Aorta (tissue), 5 donors: ENCODE results near the gene HIGD2A. TPM values are rescaled to one million over a fixed set of nuclear protein-coding genes. Genes with fewer than 3 reads are reported as not detected.

Source experiments
- ATAC-seq: fragments of 200-7000 bp; cut with Tn5 transposase; one replicate; pipeline ENCODE4 v1.9.1; 2022; ENCODE audit warnings: moderate library complexity; ENCODE audit not compliant: low FRiP score
- DNase-seq, 2 donors: peaks; one replicate each; pipeline ENCODE4 v3.0.0-alpha.2; 2020
- H3K27ac ChIP-seq, 2 donors: one replicate each; pipeline ENCODE4 v1.5.1; 2013; ENCODE audit warnings: low read length in 2 of 2, mild to moderate bottlenecking in 2 of 2, moderate library complexity in 2 of 2, control low read depth in 1 of 2, inconsistent platforms in 1 of 2, low read depth in 1 of 2
- H3K27me3 ChIP-seq, 2 donors: one replicate each; pipeline ENCODE4 v1.6.1; 2013; ENCODE audit warnings: control low read depth in 1 of 2, low read length in 1 of 2, mild to moderate bottlenecking in 1 of 2, moderate library complexity in 1 of 2; ENCODE audit not compliant: insufficient read depth in 2 of 2, control insufficient read depth in 1 of 2
- H3K36me3 ChIP-seq, 2 donors: one replicate each; pipeline ENCODE4 v1.6.1; 2013; ENCODE audit warnings: control low read depth in 1 of 2, low read length in 1 of 2, mild to moderate bottlenecking in 1 of 2; ENCODE audit not compliant: insufficient read depth in 2 of 2, control insufficient read depth in 1 of 2
- H3K4me1 ChIP-seq, 2 donors: one replicate each; pipeline ENCODE4 v1.6.1; 2013; ENCODE audit warnings: low read length in 2 of 2, control low read depth in 1 of 2, mild to moderate bottlenecking in 1 of 2, moderate library complexity in 1 of 2; ENCODE audit not compliant: insufficient read depth in 2 of 2, control insufficient read depth in 1 of 2
- H3K4me3 ChIP-seq, 2 donors: one replicate each; pipeline ENCODE4 v1.5.1; 2013; ENCODE audit warnings: low read length in 2 of 2, control low read depth in 1 of 2, mild to moderate bottlenecking in 1 of 2
- H3K9me3 ChIP-seq: one replicate; pipeline ENCODE4 v1.6.1; 2013; ENCODE audit warnings: mild to moderate bottlenecking, low read length; ENCODE audit not compliant: control insufficient read depth
- WGBS, 2 donors: extraction: QIAGEN DNeasy Blood & Tissue Kit; methylation state at CpG; one replicate each; pipeline ENCODE4 v1.1.7; 2013; 5-methylcytosine and 5-hydroxymethylcytosine counted together
- intact Hi-C, 2 donors: fragments of 100-400 bp; cut with DNase I; formaldehyde crosslinking; loops; one replicate each; pipeline versions ENCODE4 v1.14.2 to v1.15.0; 2022
- polyA plus RNA-seq, 2 donors: library from polyadenylated mRNA; stranded (reverse); fragments of 200-250 nt; gene quantifications; one replicate each; pipeline ENCODE4 v1.2.3, GENCODE V29; 2013
- total RNA-seq, 2 donors: library from RNA; stranded (reverse); fragmentation: NEBNext Ultra II Directional; extraction: Animal tissue kit (Norgen Biotek cat#: 25700); gene quantifications; one replicate each; pipeline ENCODE4 v1.2.1, GENCODE V29; 2021
- donor health status: healthy with polysubstance abuse.
- donor health status: Bipolar disorder and iron deficiency.
- donor health status: DM: no; HTN: no; CAD: no.
- donor health status: DM: no; HTN: no; CAD: no.
- donor health status: DM: yes; HTN: yes; CAD: no.

HIGD2A gene
- total and polyA plus RNA-seq, 4 donors, result 46.8 to 75.5 (median 65.1) TPM

DNA sequence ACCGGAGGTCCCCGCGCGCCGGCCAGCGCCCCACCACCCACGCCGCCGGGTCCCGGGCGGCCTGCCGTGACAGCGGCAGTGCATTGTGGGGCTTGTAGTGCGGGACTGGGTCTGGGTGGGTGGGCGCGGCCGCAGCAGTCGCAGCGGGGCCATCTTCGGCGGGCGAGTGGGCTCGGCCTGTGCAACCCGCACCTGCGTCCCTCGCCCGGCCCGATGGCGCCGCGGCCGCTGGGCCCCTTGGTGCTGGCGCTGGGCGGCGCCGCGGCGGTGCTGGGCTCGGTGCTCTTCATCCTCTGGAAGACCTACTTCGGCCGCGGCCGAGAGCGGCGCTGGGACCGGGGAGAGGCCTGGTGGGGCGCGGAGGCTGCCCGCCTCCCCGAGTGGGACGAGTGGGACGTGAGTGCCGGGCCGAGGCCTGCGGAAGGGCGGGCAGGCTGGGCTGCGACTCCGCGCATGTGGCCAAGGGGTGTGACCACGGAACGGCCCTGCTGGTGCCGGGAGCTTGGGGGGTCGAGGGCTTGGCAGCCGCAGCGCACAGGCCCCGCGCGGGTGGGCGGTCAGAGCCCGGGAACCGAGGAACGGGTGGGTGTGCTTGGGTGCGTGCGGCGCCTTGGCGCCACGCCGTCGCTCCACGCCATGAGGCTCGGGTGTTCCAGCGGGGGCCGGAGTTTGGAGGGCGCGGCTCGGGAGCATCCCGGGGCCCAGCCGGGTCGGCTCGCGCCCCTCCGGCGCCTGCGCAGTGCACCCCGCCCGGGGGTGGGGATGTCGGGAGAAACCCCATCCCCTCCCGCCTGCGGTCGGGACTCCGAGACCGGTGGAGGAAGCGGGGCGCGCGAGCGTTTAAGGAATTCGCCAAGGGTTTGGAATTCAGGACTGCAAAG is 23.0 kb upstream of the HIGD2A start, which contains the start of gene ARL10:
ARL10 (plus strand) TSS at position 137 of the 881 bp plus-strand sequence; CDS start at position 214, 77 bp downstream.
- Histone ChIP-seq H3K27ac (peak within 1 kb of the TSS in 1 of 2 donors; percentile 28), H3K4me1 (no peaks in the 10 kb centered on the region), H3K36me3 (no peaks in the 10 kb centered on the region), H3K27me3 (no peaks in the 10 kb centered on the region), H3K9me3 (no peaks in the 10 kb centered on the region), H3K4me3 (peak within 1 kb of the TSS; percentile 46 to 65)
- DNase-seq, result peak; percentile 75 to 86
- 0 to 1% methylated on average over 67 to 108 of the region's 108 CpGs for WGBS, 2 donors
- intact Hi-C loops, result loop anchor here in 1 of 2 donors (2.0 to 5.0 kb wide), 2 partner anchors 23 to 172 kb away; partner anchors contain the start of genes HIGD2A, NOP16 and RNF44
- peak; percentile 49 for ATAC-seq

- Histone ChIP-seq H3K4me1 (no peaks in the 10 kb centered on the region), H3K4me3 (peak overlapping the region; percentile 46 to 65), H3K9me3 (no peaks in the 10 kb centered on the region), H3K27me3 (no peaks in the 10 kb centered on the region), H3K36me3 (no peaks in the 10 kb centered on the region), H3K27ac (no peak overlapping the region)
- 37% methylated on average over 34 to 38 of the region's 38 CpGs for WGBS, 2 donors
- intact Hi-C loops, result loop anchor here in 1 of 2 donors (5.0 kb wide), 1 partner anchor 171 kb away; the partner anchor contains the start of gene RNF44
- DNase-seq (no peak), ATAC-seq (no peak)
Measured at GRCh38 chr5:176366232-176366894, 22.2 kb upstream of the HIGD2A start.

DNA sequence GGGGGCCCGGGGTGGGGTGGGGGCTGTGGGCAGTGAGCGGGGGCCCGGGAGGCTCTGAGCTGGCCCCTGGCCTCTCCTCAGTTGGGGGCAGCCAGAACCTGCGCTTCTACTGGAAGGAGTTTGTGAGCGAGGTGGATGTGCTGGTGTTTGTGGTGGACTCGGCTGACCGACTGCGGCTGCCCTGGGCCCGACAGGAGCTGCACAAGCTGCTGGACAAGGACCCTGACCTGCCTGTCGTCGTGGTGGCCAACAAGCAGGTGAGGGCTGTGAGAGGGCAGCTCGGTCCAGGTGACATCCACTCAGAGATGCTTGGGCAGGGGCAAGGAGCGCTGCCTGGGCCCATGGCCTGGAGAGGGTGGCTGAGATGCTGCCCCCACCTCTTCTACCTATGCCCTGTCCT is 19.8 kb upstream of the HIGD2A start:
- no peak overlapping the region for H3K4me3 ChIP-seq
- no peaks in the 10 kb centered on the region for H3K36me3 ChIP-seq
- H3K4me1 ChIP-seq, result no peaks in the 10 kb centered on the region
- H3K27me3 ChIP-seq, result no peaks in the 10 kb centered on the region
- 93 to 95% methylated on average over 12 to 13 of the region's 13 CpGs for WGBS, 2 donors
- H3K9me3 ChIP-seq, result no peaks in the 10 kb centered on the region
- no peak overlapping the region for H3K27ac ChIP-seq
- no peak for DNase-seq
- intact Hi-C loops, result loop anchor here in 1 of 2 donors (5.0 kb wide), 1 partner anchor 169 kb away; the partner anchor contains the start of gene RNF44
- ATAC-seq, result no peak

- DNase-seq, result no peak
- no peak for ATAC-seq
- Histone ChIP-seq H3K4me3 (no peak overlapping the region), H3K36me3 (no peaks in the 10 kb centered on the region), H3K27me3 (no peaks in the 10 kb centered on the region), H3K27ac (no peak overlapping the region), H3K9me3 (no peaks in the 10 kb centered on the region), H3K4me1 (no peaks in the 10 kb centered on the region)
- WGBS, 2 donors, result 87 to 89% methylated on average over 8 of the region's 8 CpGs
- intact Hi-C loops, result loop anchor here in 1 of 2 donors (5.0 kb wide), 1 partner anchor 167 kb away; the partner anchor contains the start of gene RNF44
Measured at GRCh38 chr5:176369934-176370711, 18.4 kb upstream of the HIGD2A start.

- WGBS, 2 donors, result 92 to 93% methylated on average over 13 of the region's 13 CpGs
- intact Hi-C loops, result no loop called here
Measured at GRCh38 chr5:176371621-176372539, 16.7 kb upstream of the HIGD2A start.

GRCh38 chr5:176373100-176373818 is 15.3 kb upstream of the HIGD2A start:
- H3K9me3 ChIP-seq, result no peaks in the 10 kb centered on the region
- no peaks in the 10 kb centered on the region for H3K36me3 ChIP-seq
- H3K4me1 ChIP-seq, result no peaks in the 10 kb centered on the region
- ATAC-seq, result peak; percentile 72
- 44 to 52% methylated on average over 7 of the region's 7 CpGs for WGBS, 2 donors
- DNase-seq, result no peak
- H3K27ac ChIP-seq, result no peak overlapping the region
- H3K4me3 ChIP-seq, result no peak overlapping the region
- no peaks in the 10 kb centered on the region for H3K27me3 ChIP-seq
- intact Hi-C loops, result no loop called here

More at GRCh38 chr5:176371621-176372539, 16.7 kb upstream of the HIGD2A start:
- no peak overlapping the region for H3K27ac ChIP-seq
- ATAC-seq (peak; percentile 24), DNase-seq (no peak)
- H3K4me3 ChIP-seq, result no peak overlapping the region
- no peaks in the 10 kb centered on the region for H3K4me1 ChIP-seq
- H3K9me3 ChIP-seq, result no peaks in the 10 kb centered on the region
- no peaks in the 10 kb centered on the region for H3K36me3 ChIP-seq
- H3K27me3 ChIP-seq, result no peaks in the 10 kb centered on the region

- Histone ChIP-seq H3K4me1 (no peaks in the 10 kb centered on the region), H3K9me3 (no peaks in the 10 kb centered on the region), H3K36me3 (peaks cover 0 to 3% of the 10 kb centered on the region in 2 donors), H3K4me3 (no peak overlapping the region), H3K27ac (no peak overlapping the region), H3K27me3 (no peaks in the 10 kb centered on the region)
- WGBS, 2 donors, result 92 to 94% methylated on average over 3 of the region's 3 CpGs
- intact Hi-C loops, result loop anchor here in 1 of 2 donors (10.0 kb wide), 1 partner anchor 155 kb away; the partner anchor contains the start of gene RNF44
- DNase-seq (no peak), ATAC-seq (no peak)
Measured at GRCh38 chr5:176379881-176380280, 8.7 kb upstream of the HIGD2A start.
